Dendritic cell treated with granulocyte-macrophage colony-stimulating factor and Interleukin-4, amounts not matched to agents 40 ng/mL and 50 ng/mL, for 4 days (primary cell): ENCODE data around the gene TRPV3.

Experiments
- H3K27ac Mint-ChIP-seq: one replicate; pipeline ENCODE4 v1.8.0; 2022; ENCODE audit warnings: mild to moderate bottlenecking, mixed read lengths
- H3K27me3 Mint-ChIP-seq: one replicate; pipeline ENCODE4 v1.8.0; 2022; ENCODE audit warnings: mild to moderate bottlenecking, mixed read lengths
- H3K36me3 Mint-ChIP-seq: one replicate; pipeline ENCODE4 v1.8.0; 2022; ENCODE audit warnings: low read depth, mixed read lengths
- H3K4me1 Mint-ChIP-seq: one replicate; pipeline ENCODE4 v1.8.0; 2022; ENCODE audit warnings: low read depth, mixed read lengths
- H3K4me3 Mint-ChIP-seq: one replicate; pipeline ENCODE4 v1.8.0; 2022; ENCODE audit warnings: mild to moderate bottlenecking, moderate library complexity, mixed read lengths
- H3K9me3 Mint-ChIP-seq: one replicate; pipeline ENCODE4 v1.8.0; 2022; ENCODE audit warnings: mixed read lengths
- intact Hi-C: fragments of 100-400 bp; cut with micrococcal nuclease; formaldehyde crosslinking; loops from one replicate; pipeline ENCODE4 v1.15.0; 2022

TRPV3 gene

GRCh38 chr17:3512505-3513171 lies 45.0 kb downstream of the TRPV3 start:
- Mint-ChIP-seq H3K27ac (no peak overlapping the region), H3K36me3 (no peaks in the 10 kb centered on the region), H3K4me1 (no peaks in the 10 kb centered on the region), H3K4me3 (no peak overlapping the region), H3K9me3 (no peaks in the 10 kb centered on the region), H3K27me3 (peaks cover 2% of the 10 kb centered on the region)
- intact Hi-C loops = no loop called here

DNA sequence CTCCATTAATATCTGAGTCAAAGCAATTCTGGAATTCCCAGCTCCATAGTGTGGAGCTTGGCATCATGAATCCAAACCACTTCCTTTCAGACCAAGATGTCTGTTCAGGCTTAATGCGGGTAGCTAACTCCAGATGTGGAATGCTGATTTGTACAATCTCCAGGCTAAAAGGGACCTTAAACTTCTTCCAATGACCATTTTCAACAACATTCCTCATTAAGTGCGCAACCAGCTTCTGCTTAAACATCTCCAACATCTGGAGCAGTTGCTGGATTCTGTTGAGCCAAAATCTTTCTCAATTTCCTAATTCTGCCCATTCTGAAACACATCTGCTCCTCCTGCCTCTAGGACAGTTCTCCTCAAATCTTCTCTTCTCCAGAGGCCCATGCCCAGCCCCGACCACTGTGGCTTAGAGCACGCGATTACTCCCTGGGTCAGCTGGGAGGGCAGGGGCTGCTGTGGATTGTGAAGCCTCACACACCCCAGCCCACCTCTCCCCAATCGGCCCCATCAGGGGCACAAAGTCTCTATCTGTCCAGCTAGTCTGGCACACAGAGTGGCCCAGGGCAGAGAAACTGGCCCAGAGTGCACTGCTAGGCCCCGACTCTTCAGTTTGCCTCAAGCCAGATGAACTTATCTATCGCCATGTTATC lies 45.6 kb downstream of the TRPV3 start:
- intact Hi-C loops = no loop called here
- H3K27ac Mint-ChIP-seq = no peak overlapping the region
- H3K27me3 Mint-ChIP-seq = peaks cover 2% of the 10 kb centered on the region
- H3K9me3 Mint-ChIP-seq = no peaks in the 10 kb centered on the region
- no peaks in the 10 kb centered on the region for H3K36me3 Mint-ChIP-seq
- H3K4me1 Mint-ChIP-seq = no peaks in the 10 kb centered on the region
- H3K4me3 Mint-ChIP-seq = no peak overlapping the region

GRCh38 chr17:3510090-3510489 lies 47.5 kb downstream of the TRPV3 start:
- no peak overlapping the region for H3K27ac Mint-ChIP-seq
- intact Hi-C loops = no loop called here
- H3K36me3 Mint-ChIP-seq = no peaks in the 10 kb centered on the region
- no peaks in the 10 kb centered on the region for H3K9me3 Mint-ChIP-seq
- H3K4me3 Mint-ChIP-seq = no peak overlapping the region
- peaks cover 2% of the 10 kb centered on the region for H3K27me3 Mint-ChIP-seq
- no peaks in the 10 kb centered on the region for H3K4me1 Mint-ChIP-seq

DNA sequence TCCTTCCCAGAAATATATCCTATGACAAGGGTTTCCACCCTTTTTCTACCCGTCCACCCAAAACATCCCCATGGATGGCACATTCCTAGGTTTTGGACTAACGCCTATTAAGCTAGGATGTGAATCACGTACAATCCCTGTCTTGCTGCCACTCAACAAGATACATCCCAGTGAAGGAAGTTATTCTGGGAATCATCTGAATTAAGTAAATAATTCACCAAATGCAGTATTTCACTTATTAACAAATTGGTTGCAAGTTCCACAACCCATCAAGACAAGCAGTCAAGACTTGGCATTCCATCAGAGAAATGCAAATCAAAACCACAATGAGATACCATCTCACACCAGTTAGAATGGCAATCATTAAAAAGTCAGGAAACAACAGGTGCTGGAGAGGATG lies 49.7 kb downstream of the TRPV3 start:
- intact Hi-C loops = no loop called here

GRCh38 chr17:3507071-3507470 lies 50.5 kb downstream of the TRPV3 start:
- Mint-ChIP-seq H3K36me3 (no peaks in the 10 kb centered on the region), H3K4me3 (no peak overlapping the region), H3K9me3 (no peaks in the 10 kb centered on the region), H3K4me1 (no peaks in the 10 kb centered on the region), H3K27ac (no peak overlapping the region), H3K27me3 (peaks cover 2% of the 10 kb centered on the region)
- intact Hi-C loops = no loop called here

More for the DNA sequence above, 49.7 kb downstream of the TRPV3 start:
- no peak overlapping the region for H3K4me3 Mint-ChIP-seq
- no peaks in the 10 kb centered on the region for H3K9me3 Mint-ChIP-seq
- H3K4me1 Mint-ChIP-seq = no peaks in the 10 kb centered on the region
- H3K36me3 Mint-ChIP-seq = no peaks in the 10 kb centered on the region
- H3K27ac Mint-ChIP-seq = no peak overlapping the region
- H3K27me3 Mint-ChIP-seq = peaks cover 2% of the 10 kb centered on the region

GRCh38 chr17:3506054-3506453 lies 51.6 kb downstream of the TRPV3 start:
- Mint-ChIP-seq H3K9me3 (no peaks in the 10 kb centered on the region), H3K4me1 (no peaks in the 10 kb centered on the region), H3K36me3 (no peaks in the 10 kb centered on the region), H3K4me3 (no peak overlapping the region), H3K27me3 (peaks cover 6% of the 10 kb centered on the region), H3K27ac (no peak overlapping the region)
- intact Hi-C loops = no loop called here

DNA sequence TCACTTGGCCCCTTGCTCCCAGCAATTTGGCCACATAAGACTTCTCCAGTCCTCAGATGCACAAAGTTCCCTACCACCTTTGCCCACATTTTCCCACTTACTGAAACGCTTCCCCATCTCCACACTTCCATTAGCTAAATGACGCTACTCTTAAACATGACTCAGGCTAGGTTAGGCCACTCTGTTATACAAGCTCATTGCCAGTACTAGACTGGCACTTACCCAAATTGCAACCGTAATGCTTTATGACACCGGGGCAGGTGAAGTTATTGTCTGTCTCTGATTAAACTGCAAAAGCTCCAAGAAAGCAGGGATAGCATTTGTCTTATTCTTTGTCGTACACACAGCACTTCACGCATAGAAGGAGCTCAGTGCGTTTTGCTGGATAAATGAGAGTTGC lies 52.6 kb downstream of the TRPV3 start:
- Mint-ChIP-seq H3K27ac (no peak overlapping the region), H3K36me3 (no peaks in the 10 kb centered on the region), H3K27me3 (peaks cover 6% of the 10 kb centered on the region), H3K9me3 (peaks cover 5% of the 10 kb centered on the region), H3K4me3 (no peak overlapping the region), H3K4me1 (no peaks in the 10 kb centered on the region)
- intact Hi-C loops = no loop called here

DNA sequence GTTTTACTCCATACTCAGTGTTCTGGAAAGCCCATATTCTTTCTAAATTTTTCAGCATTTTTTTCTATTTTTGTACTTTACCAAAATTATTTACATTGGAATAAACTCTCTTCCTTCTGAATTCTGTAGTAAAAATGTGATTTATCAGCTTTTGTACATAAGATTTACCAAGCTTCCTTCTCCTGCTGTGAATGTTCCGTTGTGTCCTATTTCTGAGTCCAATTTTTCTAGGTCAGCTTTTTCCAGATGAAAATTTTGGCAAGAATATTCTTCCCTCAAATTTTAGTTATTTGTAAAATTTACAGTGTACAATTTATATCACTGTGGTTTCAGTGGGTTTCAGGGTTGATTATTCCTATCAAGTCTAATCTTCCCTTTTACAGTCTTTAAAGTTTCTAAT lies 54.3 kb downstream of the TRPV3 start:
- Mint-ChIP-seq H3K4me1 (no peaks in the 10 kb centered on the region), H3K9me3 (peaks cover 5% of the 10 kb centered on the region), H3K27ac (no peak overlapping the region), H3K27me3 (peaks cover 6% of the 10 kb centered on the region), H3K36me3 (no peaks in the 10 kb centered on the region), H3K4me3 (no peak overlapping the region)
- intact Hi-C loops = no loop called here

DNA sequence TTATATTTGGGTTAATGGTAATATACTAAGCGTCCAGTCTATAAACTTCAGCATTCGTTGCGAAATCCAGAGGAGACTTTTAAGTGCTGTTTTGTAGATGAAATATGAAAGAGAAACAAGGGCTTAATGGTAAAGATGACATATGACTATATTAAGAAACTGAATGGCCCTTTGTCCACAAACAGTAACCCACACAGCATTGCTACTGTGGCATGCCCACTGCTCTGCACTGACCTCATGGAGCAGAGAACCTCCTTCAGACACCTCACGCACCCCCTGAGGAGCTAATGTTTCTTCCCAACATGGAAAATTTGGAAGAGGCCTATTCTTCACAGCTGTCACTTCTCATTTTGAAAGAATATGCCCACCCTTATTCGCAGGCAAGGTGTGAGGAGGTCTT lies 55.1 kb downstream of the TRPV3 start:
- intact Hi-C loops = no loop called here
- Mint-ChIP-seq H3K27ac (no peak overlapping the region), H3K9me3 (peaks cover 5% of the 10 kb centered on the region), H3K36me3 (no peaks in the 10 kb centered on the region), H3K4me3 (no peak overlapping the region), H3K27me3 (peaks cover 6% of the 10 kb centered on the region), H3K4me1 (no peaks in the 10 kb centered on the region)

- Mint-ChIP-seq H3K36me3 (no peaks in the 10 kb centered on the region), H3K4me3 (no peak overlapping the region), H3K27me3 (peaks cover 9% of the 10 kb centered on the region), H3K27ac (no peak overlapping the region), H3K4me1 (no peaks in the 10 kb centered on the region), H3K9me3 (peaks cover 5% of the 10 kb centered on the region)
- intact Hi-C loops = no loop called here
Measured at GRCh38 chr17:3501344-3501743, 56.3 kb downstream of the TRPV3 start.

- Mint-ChIP-seq H3K27ac (no peak overlapping the region), H3K4me1 (no peaks in the 10 kb centered on the region), H3K9me3 (peaks cover 5% of the 10 kb centered on the region), H3K27me3 (peaks cover 10% of the 10 kb centered on the region), H3K36me3 (no peaks in the 10 kb centered on the region), H3K4me3 (no peak overlapping the region)
- intact Hi-C loops = no loop called here
Measured at GRCh38 chr17:3497101-3497500, 60.5 kb downstream of the TRPV3 start.

DNA sequence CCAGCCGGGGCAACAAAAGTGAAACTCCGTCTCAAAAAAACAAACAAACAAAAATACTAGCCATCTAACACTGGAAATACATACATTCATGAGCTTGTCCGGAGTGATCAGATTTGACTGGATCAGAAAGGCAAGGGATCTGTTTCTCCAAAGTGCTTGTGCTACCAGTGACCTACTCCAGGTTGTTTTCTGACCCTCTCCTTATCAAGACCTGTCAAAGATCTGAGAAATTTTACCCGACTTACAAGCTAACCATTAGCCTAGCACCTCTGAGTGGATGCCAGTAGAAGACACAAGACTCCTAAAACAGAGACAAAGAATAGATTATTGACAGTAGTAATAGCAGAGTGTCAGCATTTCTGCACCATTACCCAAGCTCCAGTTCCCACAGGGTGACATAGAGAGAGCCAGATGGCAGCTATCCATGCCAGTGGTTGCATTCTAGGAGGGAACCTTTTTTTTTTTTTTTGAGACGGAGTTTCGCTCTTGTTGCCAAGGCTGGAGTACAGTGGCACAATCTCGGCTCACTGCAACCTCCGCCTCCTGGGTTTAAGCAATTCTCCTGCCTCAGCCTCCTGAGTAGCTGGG lies 72.0 kb downstream of the TRPV3 start:
- intact Hi-C loops = no loop called here
- no peaks in the 10 kb centered on the region for H3K36me3 Mint-ChIP-seq
- peaks cover 17% of the 10 kb centered on the region for H3K27me3 Mint-ChIP-seq
- no peaks in the 10 kb centered on the region for H3K9me3 Mint-ChIP-seq
- no peaks in the 10 kb centered on the region for H3K4me1 Mint-ChIP-seq
- H3K27ac Mint-ChIP-seq = no peak overlapping the region
- H3K4me3 Mint-ChIP-seq = no peak overlapping the region

- Mint-ChIP-seq H3K4me1 (no peaks in the 10 kb centered on the region), H3K27ac (no peak overlapping the region), H3K9me3 (no peaks in the 10 kb centered on the region), H3K27me3 (peaks cover 16% of the 10 kb centered on the region), H3K36me3 (no peaks in the 10 kb centered on the region), H3K4me3 (no peak overlapping the region)
- intact Hi-C loops = no loop called here
Measured at GRCh38 chr17:3482852-3483251, 74.8 kb downstream of the TRPV3 start.

DNA sequence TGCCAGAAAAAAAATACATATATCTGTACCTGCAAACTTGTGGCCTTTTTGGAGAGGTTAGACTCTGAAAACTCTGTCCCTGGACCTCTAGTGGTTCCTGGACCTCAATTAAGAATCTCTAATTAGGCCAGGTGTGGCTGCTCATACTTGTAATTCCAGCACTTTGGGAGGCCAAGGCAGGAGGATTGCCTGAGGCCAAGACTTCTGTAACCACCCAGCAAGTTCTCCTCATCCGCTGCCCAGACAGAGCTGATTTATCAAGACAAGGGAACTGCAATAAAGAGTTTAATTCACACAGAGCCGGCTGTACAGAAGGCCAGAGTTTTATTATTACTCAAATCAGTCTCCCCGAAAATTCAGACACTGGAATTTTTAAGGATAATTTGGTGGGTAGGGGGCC lies 77.6 kb downstream of the TRPV3 start:
- Mint-ChIP-seq H3K9me3 (no peaks in the 10 kb centered on the region), H3K4me1 (peaks cover 6% of the 10 kb centered on the region), H3K27ac (no peak overlapping the region), H3K27me3 (peaks cover 10% of the 10 kb centered on the region), H3K36me3 (no peaks in the 10 kb centered on the region), H3K4me3 (no peak overlapping the region)
- intact Hi-C loops = no loop called here
